SK-N-SH (cell line): ENCODE data around the gene GALNT14.

Source experiments
- FOSL2 ChIP-seq: IDR thresholded peaks from 2 replicates; pipeline ENCODE4 v1.4.0; 2012; ENCODE audit warnings: low read depth, mild to moderate bottlenecking, moderate library complexity, borderline replicate concordance
- RFX5 ChIP-seq: IDR thresholded peaks from 2 replicates; pipeline ENCODE4 v1.6.1; 2012; ENCODE audit warnings: mild to moderate bottlenecking, improper control_type of control experiment, low read length
- TEAD4 ChIP-seq: IDR thresholded peaks from 2 replicates; pipeline ENCODE4 v1.4.0; 2012; ENCODE audit warnings: mild to moderate bottlenecking, borderline replicate concordance; ENCODE audit not compliant: insufficient read depth
- TF ChIP-seq, protein P1 (sequence below): fragments of 200-600 bp; sonication (generic); IDR thresholded peaks from 2 replicates; pipeline ENCODE4 v1.6.1; 2017; ENCODE audit warnings: antibody characterized with exemption, mild to moderate bottlenecking, moderate library complexity
- TF ChIP-seq, protein P2 (sequence below): IDR thresholded peaks from 2 replicates; pipeline ENCODE4 v1.4.0; 2012; ENCODE audit warnings: low read depth

DNA sequence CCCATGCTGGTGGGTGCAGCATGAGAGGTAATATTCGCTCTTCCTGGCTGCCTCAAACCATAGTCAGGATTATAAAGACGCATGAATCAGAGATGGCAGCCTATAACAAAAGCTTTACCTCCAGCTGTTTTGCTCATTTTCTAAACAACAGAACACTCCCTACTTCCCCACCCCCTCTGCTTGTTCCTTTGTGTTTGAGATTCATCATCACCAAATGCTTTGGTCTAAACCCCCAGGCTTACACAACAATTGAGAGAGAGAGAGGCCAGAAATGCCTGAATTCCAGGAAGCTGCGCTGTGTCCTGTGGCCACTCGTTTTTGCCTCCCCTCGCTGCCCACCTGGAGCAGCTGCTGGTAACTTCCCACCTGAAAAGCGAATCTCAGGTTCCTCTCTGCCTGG, 252.2 kb downstream of the GALNT14 start:
- TF ChIP-seq TEAD4 (no peak), FOSL2 (no peak), RFX5 (no peak)
- TF ChIP-seq, protein P1, sequence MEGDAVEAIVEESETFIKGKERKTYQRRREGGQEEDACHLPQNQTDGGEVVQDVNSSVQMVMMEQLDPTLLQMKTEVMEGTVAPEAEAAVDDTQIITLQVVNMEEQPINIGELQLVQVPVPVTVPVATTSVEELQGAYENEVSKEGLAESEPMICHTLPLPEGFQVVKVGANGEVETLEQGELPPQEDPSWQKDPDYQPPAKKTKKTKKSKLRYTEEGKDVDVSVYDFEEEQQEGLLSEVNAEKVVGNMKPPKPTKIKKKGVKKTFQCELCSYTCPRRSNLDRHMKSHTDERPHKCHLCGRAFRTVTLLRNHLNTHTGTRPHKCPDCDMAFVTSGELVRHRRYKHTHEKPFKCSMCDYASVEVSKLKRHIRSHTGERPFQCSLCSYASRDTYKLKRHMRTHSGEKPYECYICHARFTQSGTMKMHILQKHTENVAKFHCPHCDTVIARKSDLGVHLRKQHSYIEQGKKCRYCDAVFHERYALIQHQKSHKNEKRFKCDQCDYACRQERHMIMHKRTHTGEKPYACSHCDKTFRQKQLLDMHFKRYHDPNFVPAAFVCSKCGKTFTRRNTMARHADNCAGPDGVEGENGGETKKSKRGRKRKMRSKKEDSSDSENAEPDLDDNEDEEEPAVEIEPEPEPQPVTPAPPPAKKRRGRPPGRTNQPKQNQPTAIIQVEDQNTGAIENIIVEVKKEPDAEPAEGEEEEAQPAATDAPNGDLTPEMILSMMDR = no peak
- TF ChIP-seq, protein P2, sequence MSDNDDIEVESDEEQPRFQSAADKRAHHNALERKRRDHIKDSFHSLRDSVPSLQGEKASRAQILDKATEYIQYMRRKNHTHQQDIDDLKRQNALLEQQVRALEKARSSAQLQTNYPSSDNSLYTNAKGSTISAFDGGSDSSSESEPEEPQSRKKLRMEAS = no peak
